B cell (primary cell): ENCODE data around the gene LCN2. TPM values are rescaled to one million over a fixed set of nuclear protein-coding genes. Genes with fewer than 3 reads are reported as not detected.

Experiments used
- ATAC-seq: fragments of 200-7000 bp; cut with Tn5 transposase; one replicate; pipeline ENCODE4 v1.10.0; 2021; ENCODE audit warnings: low read depth, mild to moderate bottlenecking, moderate number of reproducible peaks, moderate library complexity
- CTCF ChIA-PET: fragments of 350-600 bp; sonication (Branson Sonifier 250); formaldehyde crosslinking; loops from one replicate; lab custom pipeline; 2021; ENCODE audit warnings: antibody characterized with exemption, inconsistent platforms; lab: Charles Lee
- POLR2A ChIA-PET: fragments of 350-600 bp; sonication (Branson Sonifier 250); formaldehyde crosslinking; loops from one replicate; lab custom pipeline; 2021; ENCODE audit warnings: antibody characterized with exemption; lab: Charles Lee
- DNase-seq: peaks from one replicate; pipeline ENCODE4 v3.0.0; 2013
- H2AFZ ChIP-seq: 2 replicates; pipeline ENCODE4 v1.6.1; 2012; ENCODE audit warnings: mild to moderate bottlenecking, low read depth, low read length; ENCODE audit not compliant: insufficient read depth, poor library complexity, severe bottlenecking
- H3K27ac ChIP-seq, 2 donors: 1 replicate in 1 of 2; 2 replicates in 1 of 2; pipeline ENCODE4 v1.5.1; 2012 to 2013; ENCODE audit warnings: low read length in 2 of 2, mild to moderate bottlenecking in 2 of 2, moderate library complexity in 1 of 2
- H3K27me3 ChIP-seq, 4 experiments: fragments of 200-600 bp in 1 of 4; sonication (generic) in 1 of 4; replicated peaks in 1 of 4; 1 replicate in 2 of 4; 2 replicates in 2 of 4; pipeline versions ENCODE4 v1.6.1 to v1.7.0; 2013 to 2016; ENCODE audit warnings: low read length in 3 of 4, mild to moderate bottlenecking in 2 of 4, mixed read lengths in 1 of 4, moderate library complexity in 1 of 4; ENCODE audit not compliant: insufficient read depth in 4 of 4, control insufficient read depth in 3 of 4; ENCODE audit errors: control extremely low read depth in 1 of 4
- H3K36me3 ChIP-seq, 2 experiments: replicated peaks in 1 of 2; 1 replicate in 1 of 2; 2 replicates in 1 of 2; pipeline versions ENCODE4 v1.6.1 to v1.7.1; 2013; ENCODE audit warnings: low read length in 1 of 2; ENCODE audit not compliant: insufficient read depth in 2 of 2, control insufficient read depth in 1 of 2; ENCODE audit errors: control extremely low read depth in 1 of 2, extremely low read depth in 1 of 2
- H3K4me1 ChIP-seq, 2 donors: fragments of 200-600 bp in 1 of 2; sonication (generic) in 1 of 2; 1 replicate in 1 of 2; 2 replicates in 1 of 2; pipeline versions ENCODE4 v1.5.1 to v1.6.1; 2013 to 2017; ENCODE audit warnings: low read length in 2 of 2; ENCODE audit not compliant: control insufficient read depth in 2 of 2, insufficient read depth in 2 of 2
- H3K4me2 ChIP-seq: replicated peaks from 2 replicates; pipeline ENCODE3; 2012; ENCODE audit warnings: mild to moderate bottlenecking, low read depth, low read length; ENCODE audit not compliant: poor library complexity, severe bottlenecking
- H3K4me3 ChIP-seq, 5 experiments: fragments of 200-600 bp in 1 of 5; sonication (generic) in 1 of 5; 1 replicate in 3 of 5; 2 replicates in 2 of 5; pipeline versions ENCODE4 v1.5.1 to v1.7.0; 2011 to 2016; ENCODE audit warnings: low read length in 4 of 5, mild to moderate bottlenecking in 4 of 5, low read depth in 2 of 5, control low read depth in 1 of 5, moderate library complexity in 1 of 5; ENCODE audit not compliant: insufficient read depth in 1 of 5; ENCODE audit errors: control extremely low read depth in 1 of 5, extremely low read depth in 1 of 5
- H3K79me2 ChIP-seq: fragments of 200-600 bp; sonication (generic); one replicate; pipeline ENCODE4 v1.6.0; 2016; ENCODE audit warnings: low read length; ENCODE audit not compliant: control insufficient read depth, insufficient read depth
- H3K9ac ChIP-seq: fragments of 200-600 bp; sonication (generic); 2 replicates; pipeline ENCODE4 v1.6.1; 2017; ENCODE audit warnings: mild to moderate bottlenecking, low read length, moderate library complexity
- H3K9me3 ChIP-seq, 3 donors: one replicate each; pipeline versions ENCODE4 v1.6.1 to v1.7.1; 2013; ENCODE audit warnings: low read length in 2 of 3; ENCODE audit not compliant: control insufficient read depth in 2 of 3, insufficient read depth in 1 of 3; ENCODE audit errors: control extremely low read depth in 1 of 3
- H4K20me1 ChIP-seq: 2 replicates; pipeline ENCODE4 v1.6.0; 2012; ENCODE audit warnings: mild to moderate bottlenecking, low read length; ENCODE audit not compliant: insufficient read depth, control insufficient read depth, poor library complexity, severe bottlenecking
- H3K27ac Mint-ChIP-seq: one replicate; pipeline ENCODE4 v1.8.0; 2021; ENCODE audit warnings: mixed read lengths
- H3K27me3 Mint-ChIP-seq: one replicate; pipeline ENCODE4 v1.8.0; 2021; ENCODE audit warnings: mixed read lengths
- H3K4me1 Mint-ChIP-seq: one replicate; pipeline ENCODE4 v1.8.0; 2021; ENCODE audit warnings: mixed read lengths
- H3K4me3 Mint-ChIP-seq: one replicate; pipeline ENCODE4 v1.8.0; 2021; ENCODE audit warnings: mixed read lengths
- H3K9me3 Mint-ChIP-seq: one replicate; pipeline ENCODE4 v1.8.0; 2022; ENCODE audit warnings: mixed read lengths; ENCODE audit not compliant: insufficient read depth
- CTCF ChIP-seq: fragments of 200-600 bp; IDR thresholded peaks from one replicate; pipeline ENCODE4 v1.8.0; 2022; ENCODE audit warnings: antibody characterized with exemption, mild to moderate bottlenecking
- EZH2 ChIP-seq: IDR thresholded peaks from 2 replicates; pipeline ENCODE4 v1.6.1; 2012; ENCODE audit warnings: borderline replicate concordance, low read depth, mild to moderate bottlenecking, moderate library complexity, low read length; ENCODE audit not compliant: insufficient read depth, poor library complexity, severe bottlenecking
- WGBS: methylation state at CpG from one replicate; pipeline ENCODE4 v1.1.5; 2013; ENCODE audit warnings: missing lambda C conversion rate; ENCODE audit not compliant: insufficient coverage; 5-methylcytosine and 5-hydroxymethylcytosine counted together
- intact Hi-C: fragments of 100-400 bp; cut with micrococcal nuclease; formaldehyde crosslinking; loops from one replicate; pipeline ENCODE4 v1.10.0; 2022
- polyA plus RNA-seq: library from polyadenylated mRNA; depleted of rRNA; stranded (reverse); fragments of >200 nt; gene quantifications from 2 replicates; pipeline ENCODE4 v1.2.3, GENCODE V29; 2012
- total RNA-seq, 2 donors: library from RNA; stranded (reverse); fragments of 120-200 nt in 1 of 2; gene quantifications; 1 replicate in 1 of 2; 2 replicates in 1 of 2; pipeline versions ENCODE4 v1.2.3 to v1.2.4, GENCODE V29; 2013 to 2022

The LCN2 gene
- total and polyA plus RNA-seq, 2 donors (not counting 1 experiment from before 2014, with no cell fraction given), result not detected

- no peak overlapping the region for H3K4me3 ChIP-seq
- no peak overlapping the region for H3K9ac ChIP-seq
- TF ChIP-seq CTCF, result no peak
- TF ChIP-seq EZH2, result no peak
- Mint-ChIP-seq H3K4me1 (peaks cover 32% of the 10 kb centered on the region), H3K27me3 (no peaks in the 10 kb centered on the region), H3K27ac (no peak overlapping the region), H3K9me3 (no peaks in the 10 kb centered on the region), H3K4me3 (no peak overlapping the region)
- ATAC-seq, result no peak
- peaks cover 15% of the 10 kb centered on the region for H3K79me2 ChIP-seq
- ChIA-PET CTCF (interaction anchor here (1.0 to 1.3 kb wide), 2 partner anchors 47 to 176 kb away, joined by 3 to 4 read pairs; no protein-coding TSS in a partner anchor), POLR2A (no interaction called here)
- H4K20me1 ChIP-seq, result peaks cover 16% of the 10 kb centered on the region
- H3K4me1 ChIP-seq, result peaks cover 28 to 36% of the 10 kb centered on the region in 2 donors
- peaks cover 0 to 6% (median 0%) of the 10 kb centered on the region in 3 donors for H3K9me3 ChIP-seq
- H3K27ac ChIP-seq, result no peak overlapping the region
- H3K36me3 ChIP-seq, result peaks cover 0 to 34% of the 10 kb centered on the region in 2 experiments
- DNase-seq, result no peak
- intact Hi-C loops, result loop anchor here (10.0 kb wide), 1 partner anchor 345 kb away; the partner anchor contains the start of gene SH2D3C
- H3K4me2 ChIP-seq, result no peak overlapping the region
- WGBS, result 90% methylated on average over 19 of the region's 20 CpGs
- H3K27me3 ChIP-seq, result no peaks in the 10 kb centered on the region
- no peak overlapping the region for H2AFZ ChIP-seq
Measured at GRCh38 chr9:128120061-128120740, 29.1 kb upstream of the LCN2 start.

DNA sequence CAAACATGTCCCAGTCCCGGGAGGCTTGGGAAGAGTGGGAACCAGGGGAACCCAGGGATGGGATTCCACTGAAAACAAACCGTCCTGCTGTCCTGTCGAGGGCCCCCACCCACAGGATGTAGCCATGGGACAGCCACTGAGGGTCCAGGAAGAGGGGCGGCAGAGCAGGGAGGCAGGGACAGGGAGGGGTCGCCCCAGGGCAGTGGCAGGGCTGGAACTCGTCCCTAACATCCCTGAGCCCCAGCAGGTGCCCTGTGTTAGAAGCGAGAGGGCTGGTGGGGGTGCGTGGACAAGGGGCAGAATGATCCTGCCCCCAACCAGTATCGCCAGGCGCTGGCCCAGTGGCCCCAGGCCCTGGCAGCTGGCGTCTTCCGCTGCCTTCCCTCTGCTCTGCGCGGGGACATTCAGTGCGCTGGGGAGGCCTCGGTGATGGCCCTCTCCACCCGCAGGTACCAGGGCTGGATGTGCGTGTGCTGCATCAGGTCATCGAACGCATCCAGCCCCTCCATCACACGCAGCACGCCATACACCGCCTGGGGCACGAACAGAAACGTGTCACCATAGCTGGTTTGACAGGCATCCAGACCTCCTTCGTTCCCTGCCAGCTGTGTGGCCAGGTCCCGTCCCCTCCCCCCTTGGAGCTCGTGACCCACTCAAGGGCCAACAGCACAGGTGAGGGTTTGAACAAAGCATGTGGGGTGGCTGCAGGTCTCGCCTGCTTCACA lies 28.4 kb upstream of the LCN2 start:
- H3K4me1 ChIP-seq, result peaks cover 29 to 36% of the 10 kb centered on the region in 2 donors
- Mint-ChIP-seq H3K27ac (no peak overlapping the region), H3K4me1 (peaks cover 32% of the 10 kb centered on the region), H3K9me3 (no peaks in the 10 kb centered on the region), H3K27me3 (no peaks in the 10 kb centered on the region), H3K4me3 (no peak overlapping the region)
- no peaks in the 10 kb centered on the region for H3K27me3 ChIP-seq
- no peak overlapping the region for H3K4me3 ChIP-seq
- H3K79me2 ChIP-seq, result peaks cover 22% of the 10 kb centered on the region
- peaks cover 23% of the 10 kb centered on the region for H4K20me1 ChIP-seq
- CTCF ChIA-PET, result no interaction called here
- H3K36me3 ChIP-seq, result peaks cover 0 to 34% of the 10 kb centered on the region in 2 experiments
- H3K27ac ChIP-seq, result no peak overlapping the region
- no peak overlapping the region for H3K4me2 ChIP-seq
- WGBS, result 93% methylated on average over 27 of the region's 29 CpGs
- H2AFZ ChIP-seq, result no peak overlapping the region
- intact Hi-C loops, result loop anchor here (10.0 kb wide), 1 partner anchor 346 kb away; the partner anchor contains the start of gene SH2D3C
- ATAC-seq (no peak), DNase-seq (no peak)
- peaks cover 0 to 5% (median 0%) of the 10 kb centered on the region in 3 donors for H3K9me3 ChIP-seq
- POLR2A ChIA-PET, result no interaction called here
- H3K9ac ChIP-seq, result no peak overlapping the region
- TF ChIP-seq EZH2 (no peak), CTCF (no peak)
